SJCRH30 (cell line): ENCODE measurements around the gene RAB6A. TPM values are rescaled to one million over a fixed set of nuclear protein-coding genes. Genes with fewer than 3 reads are reported as not detected.

ENCODE experiments used
- DNase-seq, 2 experiments: peaks; one replicate each; pipeline ENCODE4 v3.0.0-alpha.2; 2015 to 2020
- H3K27ac ChIP-seq: fragments of 250-450 bp; sonication (Bioruptor Pico); 2 replicates; pipeline ENCODE4 v1.5.1; 2020; ENCODE audit warnings: mild to moderate bottlenecking, moderate library complexity
- H3K27me3 ChIP-seq: fragments of 250-450 bp; sonication (Bioruptor Pico); 2 replicates; pipeline ENCODE4 v1.5.1; 2020; ENCODE audit warnings: mild to moderate bottlenecking, moderate library complexity
- H3K36me3 ChIP-seq: fragments of 250-450 bp; sonication (Bioruptor Pico); 2 replicates; pipeline ENCODE4 v1.5.1; 2020; ENCODE audit warnings: mild to moderate bottlenecking, moderate library complexity
- H3K4me1 ChIP-seq: fragments of 250-450 bp; sonication (Bioruptor Pico); 2 replicates; pipeline ENCODE4 v1.5.1; 2020; ENCODE audit warnings: mild to moderate bottlenecking, moderate library complexity
- H3K4me3 ChIP-seq: fragments of 250-450 bp; sonication (Bioruptor Pico); 2 replicates; pipeline ENCODE4 v1.5.1; 2020; ENCODE audit warnings: mild to moderate bottlenecking, moderate library complexity
- H3K9me3 ChIP-seq: fragments of 250-450 bp; sonication (Bioruptor Pico); replicated peaks from 2 replicates; pipeline ENCODE4 v1.5.1; 2020; ENCODE audit warnings: mild to moderate bottlenecking, moderate library complexity
- total RNA-seq: library from RNA; depleted of rRNA; stranded (reverse); fragments of >200 nt; shearing (Covaris generic); gene quantifications from 2 replicates; pipeline ENCODE4 v1.2.3, GENCODE V29; 2014

RAB6A gene
- total RNA-seq, 1 experiment from 2014 or later, result 74.7 TPM

GRCh38 chr11:73647459-73648100 lies 113.3 kb downstream of the RAB6A start:
- no peaks in the 10 kb centered on the region for H3K9me3 ChIP-seq
- peak; percentile 92 to 94 for DNase-seq
- no peak overlapping the region for H3K27ac ChIP-seq
- no peaks in the 10 kb centered on the region for H3K27me3 ChIP-seq
- no peak overlapping the region for H3K4me3 ChIP-seq
- peaks cover 13% of the 10 kb centered on the region for H3K4me1 ChIP-seq
- no peaks in the 10 kb centered on the region for H3K36me3 ChIP-seq

GRCh38 chr11:73645972-73646631 lies 114.8 kb downstream of the RAB6A start, which contains the start of gene PLEKHB1:
Gene PLEKHB1 (plus strand): TSS chr11:73646581. CDS start chr11:73646609, 28 bp downstream.
- Histone ChIP-seq H3K9me3 (no peaks in the 10 kb centered on the region), H3K36me3 (no peaks in the 10 kb centered on the region), H3K27ac (no peak within 1 kb of the TSS), H3K4me3 (no peak within 1 kb of the TSS), H3K27me3 (no peaks in the 10 kb centered on the region), H3K4me1 (0 out of 2 replicates have a peak, but pooled peaks cover 2% of the 10 kb centered on the region)
- DNase-seq, result no peak

- Histone ChIP-seq H3K9me3 (no peaks in the 10 kb centered on the region), H3K27ac (no peak overlapping the region), H3K4me3 (no peak overlapping the region), H3K36me3 (no peaks in the 10 kb centered on the region), H3K4me1 (0 out of 2 replicates have a peak, but pooled peaks cover 2% of the 10 kb centered on the region), H3K27me3 (no peaks in the 10 kb centered on the region)
- no peak for DNase-seq
These were observed 115.5 kb downstream of the RAB6A start for GRCh38 chr11:73645121-73645969.

- Histone ChIP-seq H3K27ac (no peak overlapping the region), H3K27me3 (no peaks in the 10 kb centered on the region), H3K36me3 (no peaks in the 10 kb centered on the region), H3K9me3 (no peaks in the 10 kb centered on the region), H3K4me3 (no peak overlapping the region), H3K4me1 (0 out of 2 replicates have a peak, but pooled peaks cover 3% of the 10 kb centered on the region)
- no peak for DNase-seq
These were observed 119.2 kb downstream of the RAB6A start for GRCh38 chr11:73641668-73642067.

GRCh38 chr11:73640592-73640991 lies 120.3 kb downstream of the RAB6A start:
- DNase-seq, result no peak
- Histone ChIP-seq H3K9me3 (no peaks in the 10 kb centered on the region), H3K36me3 (no peaks in the 10 kb centered on the region), H3K27me3 (no peaks in the 10 kb centered on the region), H3K4me1 (0 out of 2 replicates have a peak, but pooled peaks cover 3% of the 10 kb centered on the region), H3K4me3 (no peak overlapping the region), H3K27ac (no peak overlapping the region)

- Histone ChIP-seq H3K4me3 (no peak overlapping the region), H3K27ac (no peak overlapping the region), H3K4me1 (0 out of 2 replicates have a peak, but pooled peaks cover 3% of the 10 kb centered on the region), H3K9me3 (peaks cover 2% of the 10 kb centered on the region; the same call in 1 of the 2 replicates), H3K36me3 (no peaks in the 10 kb centered on the region), H3K27me3 (no peaks in the 10 kb centered on the region)
- DNase-seq, result no peak
These were observed 123.9 kb downstream of the RAB6A start for GRCh38 chr11:73637012-73637411.

GRCh38 chr11:73636249-73636648 lies 124.6 kb downstream of the RAB6A start:
- no peak for DNase-seq
- Histone ChIP-seq H3K9me3 (peaks cover 3% of the 10 kb centered on the region; the same call in 1 of the 2 replicates), H3K27ac (no peak overlapping the region), H3K4me1 (0 out of 2 replicates have a peak, but pooled peaks cover 3% of the 10 kb centered on the region), H3K4me3 (no peak overlapping the region), H3K27me3 (no peaks in the 10 kb centered on the region), H3K36me3 (no peaks in the 10 kb centered on the region)

- Histone ChIP-seq H3K4me3 (no peak overlapping the region), H3K27ac (no peak overlapping the region), H3K27me3 (no peaks in the 10 kb centered on the region), H3K9me3 (peaks cover 3% of the 10 kb centered on the region; the same call in 1 of the 2 replicates), H3K36me3 (no peaks in the 10 kb centered on the region), H3K4me1 (0 out of 2 replicates have a peak, but pooled peaks cover 3% of the 10 kb centered on the region)
- DNase-seq, result no peak
These were observed 125.2 kb downstream of the RAB6A start for GRCh38 chr11:73635721-73636120.

GRCh38 chr11:73633999-73634398 lies 126.9 kb downstream of the RAB6A start:
- no peak for DNase-seq
- no peaks in the 10 kb centered on the region for H3K36me3 ChIP-seq
- 0 out of 2 replicates have a peak, but pooled peaks cover 3% of the 10 kb centered on the region for H3K4me1 ChIP-seq
- H3K9me3 ChIP-seq, result peaks cover 3% of the 10 kb centered on the region; the same call in 1 of the 2 replicates
- H3K27me3 ChIP-seq, result no peaks in the 10 kb centered on the region
- no peak overlapping the region for H3K27ac ChIP-seq
- no peak overlapping the region for H3K4me3 ChIP-seq

- DNase-seq, result no peak
- no peak overlapping the region for H3K4me3 ChIP-seq
- H3K36me3 ChIP-seq, result no peaks in the 10 kb centered on the region
- peaks cover 3% of the 10 kb centered on the region; the same call in 1 of the 2 replicates for H3K9me3 ChIP-seq
- H3K4me1 ChIP-seq, result 0 out of 2 replicates have a peak, but pooled peaks cover 3% of the 10 kb centered on the region
- H3K27me3 ChIP-seq, result no peaks in the 10 kb centered on the region
- H3K27ac ChIP-seq, result no peak overlapping the region
These were observed 127.9 kb downstream of the RAB6A start for GRCh38 chr11:73632996-73633395.

- no peak overlapping the region for H3K4me3 ChIP-seq
- H3K27ac ChIP-seq, result no peak overlapping the region
- peaks cover 3% of the 10 kb centered on the region; the same call in 1 of the 2 replicates for H3K9me3 ChIP-seq
- H3K36me3 ChIP-seq, result no peaks in the 10 kb centered on the region
- no peaks in the 10 kb centered on the region for H3K4me1 ChIP-seq
- no peak for DNase-seq
- H3K27me3 ChIP-seq, result no peaks in the 10 kb centered on the region
These were observed 131.0 kb downstream of the RAB6A start for GRCh38 chr11:73629907-73630306.

GRCh38 chr11:73625696-73626318 lies 135.1 kb downstream of the RAB6A start:
- no peak overlapping the region for H3K27ac ChIP-seq
- no peaks in the 10 kb centered on the region for H3K9me3 ChIP-seq
- H3K36me3 ChIP-seq, result no peaks in the 10 kb centered on the region
- peaks cover 9% of the 10 kb centered on the region; the same call in 1 of the 2 replicates for H3K4me1 ChIP-seq
- H3K27me3 ChIP-seq, result no peaks in the 10 kb centered on the region
- DNase-seq, result peak; percentile 61 to 84
- no peak overlapping the region for H3K4me3 ChIP-seq
